Daoy (cell line): Measurements from ENCODE around the gene LDAF1. TPM values are rescaled to one million over a fixed set of nuclear protein-coding genes. Genes with fewer than 3 reads are reported as not detected.
"Not testable (repeated sequence)": the region's sequence is repeated elsewhere in the genome, so short reads cannot be mapped to it uniquely, and the experiment has no call there.

Source experiments
- DNase-seq: peaks from one replicate; pipeline ENCODE4 v3.0.0-alpha.2; 2015; ENCODE audit warnings: low read depth
- total RNA-seq: library from RNA; depleted of rRNA; stranded (reverse); fragments of >200 nt; shearing (Covaris generic); gene quantifications from 2 replicates; pipeline ENCODE4 v1.2.3, GENCODE V29; 2014

The LDAF1 gene
- total RNA-seq, 1 experiment from 2014 or later = 9.3 TPM

GRCh38 chr16:21162661-21163151, 4.2 kb downstream of the LDAF1 start:
- no peak for DNase-seq

GRCh38 chr16:21163576-21163975, 5.1 kb downstream of the LDAF1 start:
- DNase-seq = no peak

- no peak for DNase-seq
These were observed 6.2 kb downstream of the LDAF1 start for GRCh38 chr16:21164521-21165168.

GRCh38 chr16:21166561-21166961, 8.1 kb downstream of the LDAF1 start:
- DNase-seq = peak; percentile 19

- peak; percentile 89 for DNase-seq
These were observed 8.9 kb downstream of the LDAF1 start for GRCh38 chr16:21167360-21167759.

- no peak for DNase-seq
These were observed 9.6 kb downstream of the LDAF1 start for GRCh38 chr16:21167929-21168602.

GRCh38 chr16:21169249-21169981, 10.9 kb downstream of the LDAF1 start:
- no peak for DNase-seq

- DNase-seq = not testable (repeated sequence)
These were observed 11.6 kb downstream of the LDAF1 start for GRCh38 chr16:21170116-21170515.

GRCh38 chr16:21172650-21173049, 14.2 kb downstream of the LDAF1 start:
- no peak for DNase-seq

- DNase-seq = no peak
These were observed 16.9 kb downstream of the LDAF1 start for GRCh38 chr16:21175397-21175796.

GRCh38 chr16:21179126-21179982, 20.9 kb downstream of the LDAF1 start:
- no peak for DNase-seq

- DNase-seq = no peak
These were observed 21.5 kb downstream of the LDAF1 start for GRCh38 chr16:21179983-21180365.

- no peak for DNase-seq
These were observed 25.5 kb downstream of the LDAF1 start for GRCh38 chr16:21183995-21184394.

- DNase-seq = peak; percentile 28
These were observed 26.4 kb downstream of the LDAF1 start for GRCh38 chr16:21184834-21185233.

- DNase-seq = no peak
These were observed 27.3 kb downstream of the LDAF1 start for GRCh38 chr16:21185659-21186325.

- no peak for DNase-seq
These were observed 27.8 kb downstream of the LDAF1 start for GRCh38 chr16:21186326-21186691.

GRCh38 chr16:21189311-21189710, 30.8 kb downstream of the LDAF1 start:
- no peak for DNase-seq

- DNase-seq = no peak
These were observed 31.5 kb downstream of the LDAF1 start for GRCh38 chr16:21190013-21190412.

- DNase-seq = no peak
These were observed 32.1 kb downstream of the LDAF1 start for GRCh38 chr16:21190599-21190998.

GRCh38 chr16:21192991-21193390, 34.5 kb downstream of the LDAF1 start:
- no peak for DNase-seq

- peak; percentile 5 for DNase-seq
These were observed 36.4 kb downstream of the LDAF1 start for GRCh38 chr16:21194771-21195301.
